HG02588 (cell line): Measurements from ENCODE around the gene B3GLCT.
"Not testable (repeated sequence)": the region's sequence is repeated elsewhere in the genome, so short reads cannot be mapped to it uniquely, and the experiment has no call there.

Experiments
- ATAC-seq: cut with Tn5 transposase; IDR thresholded peaks from one replicate; pipeline ENCODE4 v1.9.1; 2021; ENCODE audit warnings: mild to moderate bottlenecking, moderate library complexity; ENCODE audit not compliant: unreplicated experiment

The B3GLCT gene

GRCh38 chr13:31199849-31200636 is at the start of gene B3GLCT:
B3GLCT (plus strand) TSS chr13:31199975; CDS start chr13:31200085, 110 bp downstream.
- peak; percentile 88 for ATAC-seq

DNA sequence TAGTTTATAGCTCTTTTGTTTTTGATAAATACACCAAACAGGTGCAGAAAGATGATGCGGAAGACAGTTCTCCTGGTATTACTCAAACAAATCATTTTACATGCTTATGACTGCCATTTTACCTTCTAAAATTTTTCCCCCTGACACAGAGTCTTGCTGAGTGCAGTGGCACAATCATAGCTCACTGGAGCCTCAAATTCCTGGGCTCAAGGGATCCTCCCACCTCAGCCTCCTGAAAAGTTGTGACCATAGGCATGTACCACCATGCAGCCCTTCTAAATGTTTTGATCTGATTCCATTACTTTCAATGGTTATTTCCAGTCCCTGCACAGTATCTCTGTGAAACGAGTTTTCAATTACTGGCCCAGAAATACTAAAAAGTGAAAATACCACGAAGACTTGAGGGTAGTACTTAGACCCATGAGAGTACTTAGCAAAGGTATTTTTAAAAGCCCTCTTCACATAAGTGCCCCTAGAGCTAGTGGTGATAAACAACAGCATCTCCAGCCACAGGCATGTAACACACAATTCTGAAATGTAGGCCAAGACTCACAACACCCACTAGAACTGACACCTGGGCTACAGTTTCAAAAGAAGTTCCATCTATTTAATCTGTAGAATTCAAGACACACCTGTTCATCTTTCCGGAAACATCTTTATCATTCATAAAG is 49.3 kb upstream of the B3GLCT start:
- no peak for ATAC-seq

GRCh38 chr13:31151837-31152236 is 47.9 kb upstream of the B3GLCT start:
- ATAC-seq = no peak

GRCh38 chr13:31154939-31155338 is 44.8 kb upstream of the B3GLCT start:
- ATAC-seq = no peak

DNA sequence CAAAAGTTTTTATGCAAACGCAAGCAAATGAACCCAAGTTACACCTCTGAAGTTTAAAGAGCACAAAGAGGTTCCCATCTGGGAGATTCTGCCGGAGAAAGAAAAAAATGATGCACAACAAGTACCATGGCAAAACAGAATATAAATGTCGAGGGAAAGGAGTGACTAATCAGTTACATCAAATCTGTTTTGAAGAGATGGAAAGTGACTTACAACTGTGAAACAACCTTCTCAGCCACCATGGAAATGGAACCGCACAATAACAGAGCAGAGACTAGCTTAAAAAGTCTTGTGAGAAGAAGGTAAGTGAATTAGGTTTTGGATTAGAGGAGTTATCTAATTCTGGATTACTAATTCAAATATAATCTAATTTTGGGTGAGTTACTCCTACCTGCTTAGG is 40.5 kb upstream of the B3GLCT start:
- no peak for ATAC-seq

GRCh38 chr13:31160857-31161556 is 38.8 kb upstream of the B3GLCT start:
- peak; percentile 21 for ATAC-seq

DNA sequence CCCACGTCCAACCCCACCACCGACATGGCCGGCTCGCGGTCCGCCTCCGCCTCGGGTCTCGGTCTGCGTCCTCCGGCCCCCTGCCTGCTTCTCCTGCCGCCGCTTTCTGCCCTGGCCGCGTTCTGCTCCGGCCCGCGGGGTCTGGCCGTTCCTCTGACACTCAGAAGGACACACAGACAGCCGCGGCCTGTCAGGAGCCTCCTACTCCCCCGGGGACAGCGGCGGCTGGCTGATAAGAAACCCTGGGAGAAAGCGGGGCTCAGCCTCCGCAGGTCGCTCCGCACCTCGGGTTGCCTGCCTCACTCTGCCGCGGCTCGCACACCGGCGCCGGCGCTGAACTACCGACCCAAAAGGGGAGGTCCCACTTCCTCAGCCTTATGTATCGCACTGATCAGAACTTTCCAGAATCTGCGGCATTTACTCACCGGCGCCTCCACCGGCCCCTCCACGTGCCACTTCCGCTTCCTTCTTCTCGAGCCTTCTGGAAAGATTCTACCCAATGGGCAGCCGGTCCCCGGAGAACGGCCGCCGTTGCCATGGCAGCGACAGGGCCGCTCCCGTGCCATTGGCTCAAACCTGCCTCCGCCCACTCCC is 38.1 kb upstream of the B3GLCT start, which contains the start of gene HSPH1:
HSPH1 (minus strand) TSS at position 348 of the 594 bp plus-strand sequence; CDS start at position 26, 322 bp downstream.
- ATAC-seq = peak; percentile 82

- ATAC-seq = peak; percentile 86
Measured at GRCh38 chr13:31162151-31163008, 37.4 kb upstream of the B3GLCT start.

GRCh38 chr13:31166591-31166990 is 33.2 kb upstream of the B3GLCT start:
- no peak for ATAC-seq

DNA sequence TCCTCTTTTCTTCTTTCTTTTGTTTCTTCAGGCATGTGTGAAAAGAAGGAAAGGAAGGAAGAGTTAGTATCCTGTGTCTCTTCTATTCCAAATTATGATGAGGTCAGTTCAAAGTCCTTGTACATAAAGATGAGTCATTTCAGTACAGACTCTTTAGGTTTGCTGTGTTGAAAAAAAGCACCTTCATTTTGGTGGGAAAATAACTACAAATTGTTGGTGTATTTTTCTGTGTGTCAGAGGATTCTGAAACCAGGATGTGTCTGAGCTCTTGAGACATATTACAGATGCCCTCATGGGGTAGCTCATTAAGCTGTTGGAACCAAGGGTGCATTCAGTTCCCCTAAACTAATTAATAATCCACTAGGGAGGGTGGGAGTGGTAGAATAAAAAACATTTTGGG is 32.3 kb upstream of the B3GLCT start:
- ATAC-seq = peak; percentile 42

DNA sequence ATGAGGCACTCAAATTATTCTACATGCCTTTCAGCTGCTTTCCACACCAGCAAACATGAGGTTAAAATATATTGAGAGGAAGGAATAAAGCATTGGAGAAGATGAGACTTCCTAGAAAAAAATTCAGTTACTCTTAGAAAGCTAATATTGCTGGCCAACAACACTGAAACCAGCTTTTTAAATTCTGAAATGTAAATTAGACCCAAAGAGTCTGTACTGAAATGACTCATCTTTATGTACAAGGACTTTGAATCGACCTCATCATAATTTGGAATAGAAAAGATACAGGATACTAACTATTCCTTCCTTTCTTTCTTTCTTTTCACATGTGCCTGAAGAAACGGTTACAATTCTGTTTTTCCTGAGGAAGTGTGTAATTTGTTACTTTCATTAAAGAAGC is 31.6 kb upstream of the B3GLCT start:
- peak; percentile 62 for ATAC-seq

DNA sequence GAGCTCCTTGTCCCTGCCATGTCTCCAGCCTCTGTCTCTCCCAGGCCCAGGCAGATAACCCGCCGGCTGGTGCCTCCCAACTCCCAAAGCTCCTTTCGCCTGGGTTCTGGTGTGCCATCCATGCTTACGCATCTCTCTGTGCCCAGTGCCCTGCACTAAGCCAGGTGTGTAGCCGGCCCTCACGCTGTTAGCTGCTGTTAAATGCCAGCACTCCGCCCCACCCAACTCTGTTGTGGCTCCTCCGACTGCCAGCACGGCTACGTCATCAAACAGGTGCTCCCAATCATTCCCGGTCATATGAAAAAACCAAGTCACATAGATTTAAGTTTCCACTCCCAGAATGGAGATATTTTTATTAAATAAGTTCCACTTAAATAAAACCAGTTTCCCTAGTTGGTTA is 31.0 kb upstream of the B3GLCT start:
- ATAC-seq = no peak

DNA sequence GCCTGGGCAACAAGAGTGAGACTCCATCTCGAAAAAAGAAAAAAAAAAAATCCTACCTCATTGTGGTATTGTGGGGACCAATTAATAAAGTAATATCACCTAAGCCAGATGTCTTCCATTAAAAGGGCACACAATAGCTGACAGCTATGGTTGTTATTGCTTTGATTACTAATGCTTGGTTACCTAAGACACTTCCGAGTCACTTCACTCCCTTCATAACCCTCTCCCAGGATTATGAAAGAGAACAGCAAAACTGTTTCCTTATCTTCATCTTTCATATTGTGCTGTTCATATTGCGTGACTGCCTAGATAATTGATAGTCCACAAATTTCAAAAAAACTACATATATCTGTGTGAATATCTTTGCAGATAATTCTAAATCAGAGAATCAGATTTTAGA is 27.8 kb upstream of the B3GLCT start:
- ATAC-seq = no peak

DNA sequence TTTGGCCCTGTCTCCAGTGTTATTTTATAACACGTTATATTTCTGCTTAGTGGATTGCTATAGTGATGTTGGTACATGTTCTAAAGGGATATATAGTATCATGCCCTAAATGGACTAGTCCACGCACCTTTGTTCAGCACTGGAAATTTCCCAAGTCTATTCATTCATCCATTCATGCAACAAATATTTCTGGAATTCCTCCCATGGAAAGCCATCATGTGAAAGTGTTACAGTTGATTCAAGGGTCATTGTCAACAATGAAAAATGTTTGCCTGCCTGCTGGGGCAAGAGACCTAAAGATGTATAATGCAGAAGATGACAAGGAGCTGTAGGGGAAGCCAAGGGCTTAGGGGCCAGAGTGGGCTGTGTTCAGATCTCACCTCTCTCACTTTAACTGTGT is 27.2 kb upstream of the B3GLCT start:
- ATAC-seq = no peak

- ATAC-seq = no peak
Measured at GRCh38 chr13:31174018-31174417, 25.8 kb upstream of the B3GLCT start.

DNA sequence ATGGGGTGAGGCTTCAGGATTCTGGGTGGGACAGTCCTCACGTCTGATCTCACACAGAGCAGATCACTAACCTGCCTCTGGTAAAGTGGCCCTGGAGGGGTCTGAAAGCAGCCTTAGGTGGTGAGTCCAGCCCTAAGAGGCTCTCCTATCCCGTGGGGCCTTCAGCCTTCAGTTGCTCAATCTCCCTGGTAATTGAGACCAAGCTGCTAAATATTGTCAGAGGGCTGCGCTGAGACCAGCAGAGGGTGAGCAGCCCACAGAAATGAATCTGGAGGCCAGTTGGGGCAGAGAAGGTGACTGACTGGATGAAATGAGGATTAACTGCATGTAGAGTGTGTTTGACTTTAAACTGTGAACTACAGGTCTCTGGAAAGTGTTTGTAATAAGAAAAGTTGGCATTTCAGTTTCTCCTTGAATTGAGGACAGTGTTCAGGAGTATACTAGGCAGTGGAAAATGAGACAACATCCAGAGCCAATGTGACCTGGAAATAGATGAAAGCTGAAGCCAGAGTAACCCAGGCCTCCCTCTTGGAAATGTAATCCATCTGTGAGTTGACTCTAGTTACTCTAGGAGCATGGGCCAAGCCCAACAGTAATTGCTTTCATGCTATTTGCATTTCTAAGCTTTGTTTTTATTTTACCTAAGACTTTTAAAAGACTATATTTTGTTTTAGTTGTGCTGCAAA is 23.8 kb upstream of the B3GLCT start:
- no peak for ATAC-seq

- ATAC-seq = not testable (repeated sequence)
Measured at GRCh38 chr13:31177813-31178495, 21.8 kb upstream of the B3GLCT start.

DNA sequence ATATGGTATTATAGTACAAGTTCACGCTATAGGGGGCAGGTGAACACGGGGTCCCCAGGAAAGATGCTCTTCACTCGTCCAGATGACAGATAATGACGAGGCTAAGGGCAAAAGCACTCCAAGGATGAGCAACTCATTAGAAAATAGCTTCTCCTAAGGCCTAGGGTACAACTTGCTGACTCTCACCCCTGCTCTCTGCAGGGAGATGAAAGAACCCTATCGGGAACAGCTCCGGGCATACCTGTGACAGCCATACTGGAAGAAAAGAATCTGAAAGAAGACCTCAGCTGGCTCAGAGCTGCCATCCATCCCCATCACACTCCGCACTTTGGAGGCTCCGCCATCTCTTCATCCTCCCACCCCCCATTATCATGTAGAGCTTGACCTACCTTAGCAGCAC is 20.5 kb upstream of the B3GLCT start:
- ATAC-seq = no peak

DNA sequence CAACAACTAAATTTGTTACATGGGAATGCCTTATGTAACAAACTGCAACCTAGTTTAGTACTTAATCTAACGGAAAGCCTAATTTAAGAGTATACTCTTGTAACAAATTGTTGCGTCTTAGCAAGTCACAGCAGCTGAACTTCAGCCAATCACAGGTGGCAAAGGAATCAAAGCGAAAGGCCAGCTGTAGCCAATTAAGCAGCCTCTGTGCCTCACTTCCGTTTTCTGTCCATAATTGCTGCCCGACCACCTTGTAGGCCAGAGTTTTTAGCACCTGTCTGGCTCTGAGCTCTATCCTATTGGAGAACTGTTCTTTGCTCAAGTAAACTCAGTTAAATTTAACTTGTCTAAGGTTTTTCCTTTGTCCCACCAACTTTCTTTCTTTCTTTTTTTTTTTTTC is 20.0 kb upstream of the B3GLCT start:
- ATAC-seq = no peak
